ENCODE measurements around the gene LY86. TPM values are rescaled to one million over a fixed set of nuclear protein-coding genes. Genes with fewer than 3 reads are reported as not detected.

The LY86 gene
- total and polyA plus RNA-seq, 9 of the 15 experiments (the other 6 are each of a cell fraction or from before 2014, with no cell fraction given): 0.08 to 0.20 TPM; not detected in 7

- TF ChIP-seq FOXA1 (IDR thresholded peaks at IDR 0.05; ENCODE audit: borderline replicate concordance) (no peak), STAT5B (CRISPR knock-in tag; IDR thresholded peaks at IDR 0.05) (no peak), SMAD2 (IDR thresholded peaks at IDR 0.05; ENCODE audit: low read depth, low read length) (no peak), MLLT1 (IDR thresholded peaks at IDR 0.05) (no peak), RERE (CRISPR knock-in tag; IDR thresholded peaks at IDR 0.05; ENCODE audit: borderline replicate concordance) (no peak), NFIC (IDR thresholded peaks at IDR 0.05) (no peak), RBFOX2 (IDR thresholded peaks at IDR 0.05; ENCODE audit: low read depth, low read length) (no peak), BRD4 (IDR thresholded peaks at IDR 0.05) (no peak), HDAC2 (IDR thresholded peaks at IDR 0.05) (no peak), ZNF79 (CRISPR knock-in tag; IDR thresholded peaks at IDR 0.05; ENCODE audit: low read depth) (no peak), PCBP2 (IDR thresholded peaks at IDR 0.05; ENCODE audit: low read depth, low read length, poor library complexity, severe bottlenecking) (no peak), SMARCB1 (IDR thresholded peaks at IDR 0.05; ENCODE audit: insufficient read length, low read depth) (no peak), TRIM28 (IDR thresholded peaks at IDR 0.05) (no peak)
- FAIRE-seq: no peak
- peaks cover 11 to 28% of the 10 kb centered on the region in 2 experiments; a peak in 4 of 5 replicates for H3K27me3 ChIP-seq (ENCODE audit: control insufficient read depth in 2 of 2, insufficient read depth in 2 of 2, low read length in 2 of 2)
- H3K36me3 ChIP-seq (ENCODE audit: control insufficient read depth, insufficient read depth, low read length): no peaks in the 10 kb centered on the region
- ATAC-seq: no peak
- no TSS peak for BruUV-seq (replicated peaks)
- H4K20me1 ChIP-seq (replicated peaks; ENCODE audit: control insufficient read depth, insufficient read depth, low read length): no peaks in the 10 kb centered on the region
- intact Hi-C loops (cut with micrococcal nuclease): no loop called here
- DNase-seq (ENCODE audit: extremely low read depth in 1 of 4, low spot score in 3 of 4): no peak
- no peaks in the 10 kb centered on the region; a peak in 3 of 5 replicates for H3K4me1 ChIP-seq (replicated peaks in 1 of 2; ENCODE audit: control insufficient read depth in 2 of 2, insufficient read depth in 2 of 2, low read length in 2 of 2)
- no peaks in the 10 kb centered on the region for H3K79me2 ChIP-seq (ENCODE audit: control insufficient read depth, insufficient read depth, low read length)
- CTCF ChIA-PET (ENCODE audit: low intra/inter-chr PET ratio): no interaction called here
- no peak overlapping the region for H3K4me3 ChIP-seq
- in situ Hi-C loops (cut with MboI): no loop called here
- H3K9ac ChIP-seq (ENCODE audit: insufficient read depth in 1 of 2, low read depth in 2 of 2, low read length in 2 of 2): no peak overlapping the region
- POLR2A ChIA-PET: no interaction called here
- H3K27ac ChIP-seq (ENCODE audit: extremely low read depth, low read depth, low read length): no peak overlapping the region
- no peak overlapping the region for H3K4me2 ChIP-seq (ENCODE audit: insufficient read depth, low read length)
- H2AFZ ChIP-seq (ENCODE audit: low read depth, low read length): no peak overlapping the region
- WGBS (ENCODE audit: insufficient coverage, low coverage, missing lambda C conversion rate): 5% methylated on average over 5 of the region's 5 CpGs
- H3K9me1 ChIP-seq (ENCODE audit: control insufficient read depth, insufficient read depth, low read length): no peaks in the 10 kb centered on the region
- no peaks in the 10 kb centered on the region for H3K9me3 ChIP-seq (replicated peaks; ENCODE audit: control insufficient read depth, insufficient read depth, low read depth, low read length)
Measured at GRCh38 chr6:6593867-6594468, 5.4 kb downstream of the LY86 start.
